ENCODE measurements around the gene UBE2C.

UBE2C gene

GRCh38 chr20:45861221-45862075, 49.0 kb downstream of the UBE2C start:
- DNase-seq, result no peak

- DNase-seq, result no peak
Measured at GRCh38 chr20:45863543-45864470, 51.4 kb downstream of the UBE2C start.

GRCh38 chr20:45866454-45866853, 54.0 kb downstream of the UBE2C start:
- DNase-seq, result no peak

Data from stimulated activated CD4-positive, alpha-beta T cell treated with anti-CD3 and anti-CD28 coated beads, Interleukin-1b, Interleukin-23, amount 100 ng/mL, for 48 hours (primary cell).